ENCODE data around the gene LRRK1.
"Not testable (repeated sequence)": the region's sequence is repeated elsewhere in the genome, so short reads cannot be mapped to it uniquely, and the experiment has no call there.

The LRRK1 gene

GRCh38 chr15:101093958-101094357, 174.8 kb downstream of the LRRK1 start:
- no peak overlapping the region for H4K91ac ChIP-seq (ENCODE audit: low read depth, low read length)
- H3K4me1 ChIP-seq (ENCODE audit: control insufficient read depth in 1 of 2, insufficient read depth in 2 of 2, low read length in 2 of 2), result peaks cover 7 to 14% of the 10 kb centered on the region in 2 experiments
- H2BK5ac ChIP-seq (ENCODE audit: low read depth, low read length, poor library complexity), result no peak overlapping the region
- no peak overlapping the region for H2BK12ac ChIP-seq (ENCODE audit: low read length)
- no peak overlapping the region for H3K18ac ChIP-seq (ENCODE audit: low read length)
- no peak overlapping the region for H4K12ac ChIP-seq (ENCODE audit: low read depth, low read length)
- no peak overlapping the region for H3K4ac ChIP-seq (ENCODE audit: low read depth, low read length)
- H3K9me3 ChIP-seq (ENCODE audit: insufficient read depth, low read depth, low read length), result no peaks in the 10 kb centered on the region
- H3K27me3 ChIP-seq (ENCODE audit: insufficient read depth, low read length), result no peaks in the 10 kb centered on the region
- no peaks in the 10 kb centered on the region for H3K79me1 ChIP-seq (ENCODE audit: low read length)
- H3K36me3 ChIP-seq (ENCODE audit: control insufficient read depth in 1 of 2, insufficient read depth in 2 of 2, low read length in 2 of 2), result no peaks in the 10 kb centered on the region
- H3K4me2 ChIP-seq (ENCODE audit: low read length), result no peak overlapping the region
- H3K14ac ChIP-seq (ENCODE audit: low read length), result no peak overlapping the region
- H3K9ac ChIP-seq (ENCODE audit: low read length), result no peak overlapping the region
- H2BK120ac ChIP-seq (ENCODE audit: insufficient read depth, low read length, poor library complexity), result no peak overlapping the region
- no peak for DNase-seq
- H3K4me3 ChIP-seq (ENCODE audit: low read depth, low read length), result no peak overlapping the region
- no peaks in the 10 kb centered on the region for H3K79me2 ChIP-seq (ENCODE audit: control insufficient read depth, insufficient read depth, low read length, poor library complexity)
- no peak overlapping the region for H3K23ac ChIP-seq (ENCODE audit: low read length)
- WGBS (ENCODE audit: extremely low coverage, insufficient coverage, insufficient read length), result no CpG with 5 or more reads among the region's 12 CpGs
- no peak overlapping the region for H4K8ac ChIP-seq (ENCODE audit: low read depth, low read length)
- H2AK5ac ChIP-seq (ENCODE audit: low read length), result no peak overlapping the region
- H2AFZ ChIP-seq (ENCODE audit: insufficient read depth, low read length, poor library complexity), result no peak overlapping the region
- no peak overlapping the region for H3K27ac ChIP-seq (ENCODE audit: low read depth, low read length)

- not testable (repeated sequence) for H3K4me2 ChIP-seq (ENCODE audit: low read length); H4K91ac ChIP-seq (ENCODE audit: low read depth, low read length); H3K4ac ChIP-seq (ENCODE audit: low read depth, low read length); H3K79me2 ChIP-seq (ENCODE audit: control insufficient read depth, insufficient read depth, low read length, poor library complexity); H3K27me3 ChIP-seq (ENCODE audit: insufficient read depth, low read length); H3K4me1 ChIP-seq (ENCODE audit: control insufficient read depth in 1 of 2, insufficient read depth in 2 of 2, low read length in 2 of 2); H3K36me3 ChIP-seq (ENCODE audit: control insufficient read depth in 1 of 2, insufficient read depth in 2 of 2, low read length in 2 of 2); H3K79me1 ChIP-seq (ENCODE audit: low read length); H3K18ac ChIP-seq (ENCODE audit: low read length); H2BK120ac ChIP-seq (ENCODE audit: insufficient read depth, low read length, poor library complexity); H3K9me3 ChIP-seq (ENCODE audit: insufficient read depth, low read depth, low read length); H3K9ac ChIP-seq (ENCODE audit: low read length); H4K8ac ChIP-seq (ENCODE audit: low read depth, low read length); H2AFZ ChIP-seq (ENCODE audit: insufficient read depth, low read length, poor library complexity); H2BK5ac ChIP-seq (ENCODE audit: low read depth, low read length, poor library complexity); H3K27ac ChIP-seq (ENCODE audit: low read depth, low read length); H3K23ac ChIP-seq (ENCODE audit: low read length); H3K4me3 ChIP-seq (ENCODE audit: low read depth, low read length); H4K12ac ChIP-seq (ENCODE audit: low read depth, low read length); H2AK5ac ChIP-seq (ENCODE audit: low read length); H3K14ac ChIP-seq (ENCODE audit: low read length); H2BK12ac ChIP-seq (ENCODE audit: low read length)
- no CpG with 5 or more reads among the region's 6 CpGs for WGBS (ENCODE audit: extremely low coverage, insufficient coverage, insufficient read length)
- peak in 1 of 2 donors; percentile 50 for DNase-seq
Measured at GRCh38 chr15:101095796-101096406, 176.7 kb downstream of the LRRK1 start.

- DNase-seq, result no peak
- Histone ChIP-seq H2AFZ (ENCODE audit: insufficient read depth, low read length, poor library complexity) (no peak overlapping the region), H3K9me3 (ENCODE audit: insufficient read depth, low read depth, low read length) (no peaks in the 10 kb centered on the region), H3K4ac (ENCODE audit: low read depth, low read length) (no peak overlapping the region), H3K27me3 (ENCODE audit: insufficient read depth, low read length) (no peaks in the 10 kb centered on the region), H3K14ac (ENCODE audit: low read length) (no peak overlapping the region), H4K12ac (ENCODE audit: low read depth, low read length) (no peak overlapping the region), H3K4me3 (ENCODE audit: low read depth, low read length) (no peak overlapping the region), H2AK5ac (ENCODE audit: low read length) (no peak overlapping the region), H2BK120ac (ENCODE audit: insufficient read depth, low read length, poor library complexity) (no peak overlapping the region), H3K4me2 (ENCODE audit: low read length) (no peak overlapping the region), H3K18ac (ENCODE audit: low read length) (no peak overlapping the region), H3K4me1 (ENCODE audit: control insufficient read depth in 1 of 2, insufficient read depth in 2 of 2, low read length in 2 of 2) (no peaks in the 10 kb centered on the region), H3K79me1 (ENCODE audit: low read length) (no peaks in the 10 kb centered on the region), H2BK12ac (ENCODE audit: low read length) (no peak overlapping the region), H3K36me3 (ENCODE audit: control insufficient read depth in 1 of 2, insufficient read depth in 2 of 2, low read length in 2 of 2) (no peaks in the 10 kb centered on the region), H3K27ac (ENCODE audit: low read depth, low read length) (no peak overlapping the region), H3K9ac (ENCODE audit: low read length) (no peak overlapping the region), H2BK5ac (ENCODE audit: low read depth, low read length, poor library complexity) (no peak overlapping the region), H3K79me2 (ENCODE audit: control insufficient read depth, insufficient read depth, low read length, poor library complexity) (no peaks in the 10 kb centered on the region), H4K91ac (ENCODE audit: low read depth, low read length) (no peak overlapping the region), H4K8ac (ENCODE audit: low read depth, low read length) (no peak overlapping the region), H3K23ac (ENCODE audit: low read length) (no peak overlapping the region)
- WGBS (ENCODE audit: extremely low coverage, insufficient coverage, insufficient read length), result no CpG with 5 or more reads among the region's 14 CpGs
Measured at GRCh38 chr15:101097111-101097510, 178.0 kb downstream of the LRRK1 start.

GRCh38 chr15:101099183-101099582, 180.0 kb downstream of the LRRK1 start:
- no peak overlapping the region for H3K18ac ChIP-seq (ENCODE audit: low read length)
- no peak overlapping the region for H3K4ac ChIP-seq (ENCODE audit: low read depth, low read length)
- no peak overlapping the region for H4K91ac ChIP-seq (ENCODE audit: low read depth, low read length)
- H3K9me3 ChIP-seq (ENCODE audit: insufficient read depth, low read depth, low read length), result no peaks in the 10 kb centered on the region
- no peak overlapping the region for H2AFZ ChIP-seq (ENCODE audit: insufficient read depth, low read length, poor library complexity)
- H4K12ac ChIP-seq (ENCODE audit: low read depth, low read length), result no peak overlapping the region
- no peaks in the 10 kb centered on the region for H3K79me1 ChIP-seq (ENCODE audit: low read length)
- DNase-seq, result no peak
- no peaks in the 10 kb centered on the region for H3K79me2 ChIP-seq (ENCODE audit: control insufficient read depth, insufficient read depth, low read length, poor library complexity)
- WGBS (ENCODE audit: extremely low coverage, insufficient coverage, insufficient read length), result no CpG with 5 or more reads among the region's 10 CpGs
- no peak overlapping the region for H4K8ac ChIP-seq (ENCODE audit: low read depth, low read length)
- no peak overlapping the region for H3K4me3 ChIP-seq (ENCODE audit: low read depth, low read length)
- no peaks in the 10 kb centered on the region for H3K4me1 ChIP-seq (ENCODE audit: control insufficient read depth in 1 of 2, insufficient read depth in 2 of 2, low read length in 2 of 2)
- H3K9ac ChIP-seq (ENCODE audit: low read length), result no peak overlapping the region
- H3K36me3 ChIP-seq (ENCODE audit: control insufficient read depth in 1 of 2, insufficient read depth in 2 of 2, low read length in 2 of 2), result no peaks in the 10 kb centered on the region
- no peak overlapping the region for H2BK120ac ChIP-seq (ENCODE audit: insufficient read depth, low read length, poor library complexity)
- no peak overlapping the region for H3K4me2 ChIP-seq (ENCODE audit: low read length)
- no peak overlapping the region for H3K23ac ChIP-seq (ENCODE audit: low read length)
- H3K27ac ChIP-seq (ENCODE audit: low read depth, low read length), result no peak overlapping the region
- no peaks in the 10 kb centered on the region for H3K27me3 ChIP-seq (ENCODE audit: insufficient read depth, low read length)
- no peak overlapping the region for H2AK5ac ChIP-seq (ENCODE audit: low read length)
- no peak overlapping the region for H2BK12ac ChIP-seq (ENCODE audit: low read length)
- no peak overlapping the region for H3K14ac ChIP-seq (ENCODE audit: low read length)
- H2BK5ac ChIP-seq (ENCODE audit: low read depth, low read length, poor library complexity), result no peak overlapping the region

All from trophoblast cell (in vitro differentiated cells and primary cell).